Activated CD4-positive, alpha-beta memory T cell treated with anti-CD3 and anti-CD28 coated beads, Interleukin-2, amount 10 ng/mL, durations not matched to agents 7 days and 5 days (primary cell): ENCODE data around the gene KCNAB2. TPM values are rescaled to one million over a fixed set of nuclear protein-coding genes. Genes with fewer than 3 reads are reported as not detected.
A peak's percentile ranks its signal among the peaks of the same experiment; 100 is the strongest.

Source experiments
- CTCF ChIA-PET: fragments of 350-600 bp; sonication (Branson Sonifier 250); formaldehyde crosslinking; loops from one replicate; lab custom pipeline; 2021; ENCODE audit warnings: antibody characterized with exemption, inconsistent platforms; lab: Charles Lee
- POLR2A ChIA-PET: fragments of 350-600 bp; sonication (Branson Sonifier 250); formaldehyde crosslinking; loops from one replicate; lab custom pipeline; 2021; ENCODE audit warnings: antibody characterized with exemption; lab: Charles Lee
- DNase-seq: peaks from one replicate; pipeline ENCODE4 v3.0.0-alpha.2; 2020
- H3K27ac Mint-ChIP-seq: one replicate; pipeline ENCODE4 v1.8.0; 2021; ENCODE audit warnings: mild to moderate bottlenecking, mixed read lengths
- H3K27me3 Mint-ChIP-seq: one replicate; pipeline ENCODE4 v1.8.0; 2021; ENCODE audit warnings: mixed read lengths
- H3K36me3 Mint-ChIP-seq: one replicate; pipeline ENCODE4 v1.8.0; 2021; ENCODE audit warnings: low read depth, mixed read lengths
- H3K4me1 Mint-ChIP-seq: one replicate; pipeline ENCODE4 v1.8.0; 2021; ENCODE audit warnings: mixed read lengths
- H3K4me3 Mint-ChIP-seq: one replicate; pipeline ENCODE4 v1.8.0; 2021; ENCODE audit warnings: mild to moderate bottlenecking, mixed read lengths
- H3K9me3 Mint-ChIP-seq: one replicate; pipeline ENCODE4 v1.8.0; 2021; ENCODE audit warnings: mixed read lengths
- total RNA-seq, 2 experiments: library from RNA; stranded (reverse); gene quantifications; one replicate each; pipeline ENCODE4 v1.2.3, GENCODE V29; 2021

The KCNAB2 gene
- total RNA-seq, 2 experiments from 2014 or later = 284 to 286 TPM

DNA sequence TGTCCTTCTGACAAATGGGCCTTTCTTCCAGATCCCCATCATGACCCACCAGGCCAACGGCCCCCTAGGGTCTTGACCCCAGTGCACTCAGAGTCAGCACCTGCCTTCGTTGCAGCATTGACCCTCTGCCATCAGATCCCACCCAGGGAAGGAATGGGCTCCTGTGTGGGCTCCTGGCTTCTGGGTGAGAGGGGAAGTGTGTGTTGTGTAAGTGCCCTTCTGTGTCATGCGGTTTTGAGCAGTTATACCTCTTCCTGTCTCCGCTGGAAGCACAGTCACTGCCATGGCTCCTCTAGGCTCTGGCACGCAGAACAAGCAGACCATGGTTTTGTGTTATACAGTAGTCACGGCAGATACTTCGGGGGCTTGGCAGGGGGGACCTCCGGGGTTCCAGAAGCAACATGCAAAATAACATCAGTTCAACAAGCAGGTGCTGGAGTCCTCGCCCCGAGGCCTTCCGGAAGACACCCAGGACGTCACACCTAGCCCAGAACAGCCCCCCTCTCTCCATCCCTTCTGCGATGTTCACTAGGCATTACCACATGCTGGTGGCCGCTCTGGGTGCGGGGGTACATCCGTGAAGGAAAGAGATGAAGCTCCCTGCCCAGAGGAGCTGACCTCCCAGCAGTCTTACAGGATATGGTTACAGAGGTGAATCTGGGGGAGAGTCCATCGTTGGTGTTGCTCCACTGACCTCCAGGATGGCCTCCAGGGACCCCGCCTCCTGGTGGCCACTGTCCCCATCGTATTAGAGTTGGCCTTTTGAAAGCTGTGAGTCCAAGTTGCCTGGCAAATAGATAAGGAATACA lies 17.4 kb upstream of the KCNAB2 start:
- H3K4me1 Mint-ChIP-seq = peaks cover 76% of the 10 kb centered on the region
- peak overlapping the region; percentile 96 for H3K4me3 Mint-ChIP-seq
- H3K9me3 Mint-ChIP-seq = no peaks in the 10 kb centered on the region
- no peaks in the 10 kb centered on the region for H3K27me3 Mint-ChIP-seq
- peaks cover 70% of the 10 kb centered on the region for H3K36me3 Mint-ChIP-seq
- POLR2A ChIA-PET = interaction anchor here (0.8 to 10.8 kb wide), 6 partner anchors 9 to 208 kb away, joined by 3 to 136 read pairs (median 8); partner anchors contain the start of genes ICMT and NPHP4
- CTCF ChIA-PET = interaction anchor here (0.5 to 1.2 kb wide), 3 partner anchors 10 to 38 kb away, joined by 3 to 4 read pairs (median 3); no protein-coding TSS in a partner anchor
- DNase-seq = peak; percentile 79
- peak overlapping the region; percentile 99 for H3K27ac Mint-ChIP-seq

DNA sequence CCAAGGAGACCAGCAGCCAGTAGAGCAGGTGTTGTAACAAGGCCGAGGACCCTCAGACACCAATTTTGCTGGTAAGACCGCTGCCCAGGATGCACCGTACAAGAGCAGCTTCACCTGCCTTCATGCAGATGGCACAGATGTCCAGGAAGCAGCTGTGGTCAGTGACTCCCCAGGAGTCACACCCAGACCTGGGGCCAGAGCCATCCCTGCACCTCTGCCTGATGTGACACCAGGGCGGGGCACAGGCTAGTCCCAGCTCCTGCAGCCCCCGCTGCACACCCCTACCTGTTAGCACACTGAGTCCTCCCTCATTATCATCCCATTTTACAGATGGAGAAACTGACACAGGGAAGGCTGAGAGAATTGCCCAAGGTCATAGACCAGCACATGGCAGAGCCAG lies 16.3 kb upstream of the KCNAB2 start:
- ChIA-PET CTCF (interaction anchor here (0.9 to 1.3 kb wide), 2 partner anchors 36 to 74 kb away, joined by 3 to 4 read pairs; no protein-coding TSS in a partner anchor), POLR2A (interaction anchor here (0.8 to 10.8 kb wide), 5 partner anchors 8 to 74 kb away, joined by 3 to 136 read pairs (median 4); partner anchors contain the start of gene NPHP4)
- H3K9me3 Mint-ChIP-seq = no peaks in the 10 kb centered on the region
- H3K4me3 Mint-ChIP-seq = peak overlapping the region; percentile 33
- H3K27me3 Mint-ChIP-seq = no peaks in the 10 kb centered on the region
- no peak for DNase-seq
- peak overlapping the region; percentile 99 for H3K27ac Mint-ChIP-seq
- peaks cover 81% of the 10 kb centered on the region for H3K4me1 Mint-ChIP-seq
- peaks cover 73% of the 10 kb centered on the region for H3K36me3 Mint-ChIP-seq

DNA sequence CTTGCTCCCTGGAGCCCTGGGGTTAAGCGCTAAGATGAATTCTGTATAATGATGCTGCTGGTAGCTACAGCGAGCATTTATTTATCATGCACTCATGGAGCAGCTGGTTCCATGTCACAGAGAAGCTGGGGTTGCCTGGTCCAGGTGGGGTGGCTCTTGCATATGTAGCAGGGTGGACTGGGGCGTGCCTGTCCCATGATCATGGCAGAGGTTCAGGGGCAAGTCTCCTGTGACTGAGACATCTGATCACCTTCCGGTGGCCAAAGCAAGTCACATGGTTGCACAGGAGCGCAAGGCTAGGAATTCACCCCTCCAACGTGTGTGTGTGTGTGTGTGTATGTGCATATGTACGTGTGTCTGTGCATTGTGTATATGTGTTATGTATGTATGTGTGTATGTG lies 15.6 kb upstream of the KCNAB2 start:
- peaks cover 84% of the 10 kb centered on the region for H3K4me1 Mint-ChIP-seq
- no peaks in the 10 kb centered on the region for H3K9me3 Mint-ChIP-seq
- H3K27ac Mint-ChIP-seq = peak overlapping the region; percentile 99
- CTCF ChIA-PET = interaction anchor here (1.3 kb wide), 1 partner anchor 75 kb away, joined by 3 read pairs; no protein-coding TSS in a partner anchor
- H3K4me3 Mint-ChIP-seq = peak overlapping the region; percentile 13
- H3K27me3 Mint-ChIP-seq = no peaks in the 10 kb centered on the region
- DNase-seq = no peak
- H3K36me3 Mint-ChIP-seq = peaks cover 76% of the 10 kb centered on the region
- POLR2A ChIA-PET = interaction anchor here (1.2 to 10.8 kb wide), 2 partner anchors 14 to 37 kb away, joined by 4 to 136 read pairs; partner anchors contain the start of gene NPHP4

DNA sequence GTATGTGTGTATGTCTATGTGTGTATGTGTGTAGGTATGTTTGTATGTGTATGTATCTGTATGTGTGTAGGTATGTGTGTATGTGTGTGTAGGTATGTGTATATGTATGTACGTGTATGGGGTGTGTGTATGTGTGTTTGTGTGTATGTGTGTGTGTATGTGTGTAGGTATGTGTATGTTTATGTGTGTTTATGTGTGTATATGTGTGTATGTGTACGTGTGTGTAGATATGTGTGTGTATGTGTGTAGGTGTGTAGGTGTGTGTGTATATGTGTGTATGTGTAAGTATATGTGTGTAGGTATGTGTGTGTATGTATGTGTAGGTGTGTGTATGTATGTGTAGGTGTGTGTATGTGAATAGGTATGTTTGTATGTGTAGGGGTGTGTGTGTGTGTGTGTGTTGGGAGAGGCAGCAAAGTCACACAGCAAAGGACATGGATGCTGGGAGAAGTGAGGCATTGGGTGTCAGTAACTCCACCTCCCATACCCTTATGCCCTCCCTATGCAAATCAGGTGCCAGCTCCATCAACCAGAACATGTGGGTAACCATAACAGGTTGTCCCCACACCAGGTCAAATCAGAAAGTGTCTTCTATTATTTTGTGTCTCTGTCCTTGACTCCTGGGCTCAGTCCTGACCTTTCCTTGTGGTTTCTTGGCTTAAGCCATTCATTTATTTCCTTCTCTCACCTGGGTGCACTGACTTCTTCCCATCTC lies 15.0 kb upstream of the KCNAB2 start:
- DNase-seq = no peak
- Mint-ChIP-seq H3K4me1 (peaks cover 85% of the 10 kb centered on the region), H3K9me3 (no peaks in the 10 kb centered on the region), H3K27me3 (no peaks in the 10 kb centered on the region), H3K36me3 (peaks cover 80% of the 10 kb centered on the region), H3K27ac (peak overlapping the region; percentile 99), H3K4me3 (peak overlapping the region; percentile 13)
- CTCF ChIA-PET = no interaction called here
- POLR2A ChIA-PET = interaction anchor here (1.2 to 10.8 kb wide), 2 partner anchors 14 to 38 kb away, joined by 4 to 136 read pairs; partner anchors contain the start of gene NPHP4

DNA sequence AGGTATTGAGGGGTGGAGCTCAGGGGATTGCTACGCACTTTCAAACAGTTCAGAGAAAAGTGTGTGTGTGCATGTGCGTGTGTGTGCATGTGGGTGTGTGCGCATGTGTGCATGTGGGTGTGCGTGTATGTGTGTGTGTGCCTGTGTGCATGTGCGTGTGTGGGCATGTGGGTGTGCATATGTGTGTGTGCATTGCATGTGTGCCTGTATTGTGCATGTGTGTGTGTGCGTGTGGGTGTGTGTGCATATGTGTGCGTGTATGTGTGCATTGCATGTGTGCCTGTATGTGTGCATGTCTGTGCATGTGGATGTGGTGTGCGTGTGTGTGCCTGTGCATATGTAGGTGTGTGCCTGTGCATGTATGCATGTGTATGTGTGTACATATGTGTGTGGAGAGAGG lies 12.6 kb upstream of the KCNAB2 start:
- H3K9me3 Mint-ChIP-seq = no peaks in the 10 kb centered on the region
- ChIA-PET POLR2A (interaction anchor here (10.8 kb wide), 1 partner anchor 40 kb away, joined by 136 read pairs; the partner anchor contains the start of gene NPHP4), CTCF (interaction anchor here (1.4 to 1.5 kb wide), 2 partner anchors 30 to 41 kb away, joined by 3 read pairs; partner anchors contain the start of gene NPHP4)
- no peaks in the 10 kb centered on the region for H3K27me3 Mint-ChIP-seq
- peaks cover 92% of the 10 kb centered on the region for H3K4me1 Mint-ChIP-seq
- peaks cover 75% of the 10 kb centered on the region for H3K36me3 Mint-ChIP-seq
- peak overlapping the region; percentile 27 for H3K27ac Mint-ChIP-seq
- no peak overlapping the region for H3K4me3 Mint-ChIP-seq
- no peak for DNase-seq

DNA sequence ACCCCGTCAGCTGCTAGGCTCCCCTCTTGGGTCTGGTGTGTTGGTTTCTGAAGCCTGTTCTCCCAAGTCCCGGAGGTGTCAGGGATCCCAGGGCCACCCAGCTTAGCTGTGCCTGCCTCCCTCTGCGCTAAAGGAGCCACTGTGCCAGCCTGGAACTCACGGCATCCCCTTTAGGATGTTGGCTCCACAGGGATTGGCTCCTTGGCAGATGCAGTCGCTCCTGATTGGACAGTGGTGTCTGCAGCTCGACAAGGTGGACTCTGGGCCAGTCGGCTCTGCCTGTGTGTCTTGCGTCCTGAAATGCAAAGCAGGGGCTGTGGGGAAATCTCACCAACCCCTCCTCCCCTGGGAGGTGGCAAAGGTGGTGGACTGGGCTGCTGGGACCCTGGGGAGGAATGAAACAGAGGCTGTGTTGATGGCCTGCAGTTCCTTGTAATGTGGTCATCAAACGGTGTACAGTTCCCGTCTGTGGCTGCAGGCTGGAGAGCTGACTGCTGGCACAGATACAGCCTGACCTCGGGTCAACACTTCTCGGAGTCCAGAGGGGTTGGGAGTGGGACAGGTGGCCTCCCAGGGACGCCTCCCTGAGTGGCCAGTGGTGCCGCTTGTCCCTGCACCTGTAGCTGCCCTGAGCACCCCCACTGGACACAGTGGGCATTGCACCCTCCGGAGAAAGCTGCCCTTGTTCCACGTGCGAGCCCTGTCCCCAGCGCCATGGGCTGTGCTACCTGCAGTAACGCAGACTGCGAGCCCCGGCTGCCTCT lies 11.5 kb upstream of the KCNAB2 start:
- DNase-seq = peak; percentile 43
- CTCF ChIA-PET = interaction anchor here (0.6 to 1.5 kb wide), 5 partner anchors 8 to 40 kb away, joined by 3 to 7 read pairs (median 3); no protein-coding TSS in a partner anchor
- no peaks in the 10 kb centered on the region for H3K9me3 Mint-ChIP-seq
- no peak overlapping the region for H3K27ac Mint-ChIP-seq
- H3K36me3 Mint-ChIP-seq = peaks cover 66% of the 10 kb centered on the region
- no peak overlapping the region for H3K4me3 Mint-ChIP-seq
- H3K27me3 Mint-ChIP-seq = no peaks in the 10 kb centered on the region
- POLR2A ChIA-PET = interaction anchor here (0.7 to 10.8 kb wide), 2 partner anchors 8 to 41 kb away, joined by 3 to 136 read pairs; partner anchors contain the start of gene NPHP4
- peaks cover 86% of the 10 kb centered on the region for H3K4me1 Mint-ChIP-seq

DNA sequence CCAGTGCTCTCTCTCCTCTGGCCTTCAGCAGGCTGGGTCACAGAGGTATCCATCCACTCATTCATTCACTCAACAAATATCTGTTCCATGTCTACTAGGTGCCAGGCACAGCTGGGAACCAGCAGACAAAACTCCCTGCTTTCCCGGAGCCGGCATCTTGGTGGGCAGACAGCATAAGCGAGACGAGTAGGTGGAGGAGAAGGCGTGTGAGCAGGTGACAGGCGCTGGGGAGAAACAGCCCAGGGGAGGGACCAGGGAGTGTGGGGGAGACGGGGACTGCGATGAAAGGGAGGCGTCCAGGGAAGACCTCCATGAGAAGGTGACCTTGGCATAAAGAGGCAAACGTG lies 11.0 kb upstream of the KCNAB2 start:
- no peak for DNase-seq
- ChIA-PET POLR2A (interaction anchor here (10.8 kb wide), 1 partner anchor 42 kb away, joined by 136 read pairs; the partner anchor contains the start of gene NPHP4), CTCF (interaction anchor here (0.6 to 1.5 kb wide), 4 partner anchors 8 to 41 kb away, joined by 3 to 7 read pairs (median 3); no protein-coding TSS in a partner anchor)
- no peaks in the 10 kb centered on the region for H3K9me3 Mint-ChIP-seq
- H3K4me1 Mint-ChIP-seq = peaks cover 81% of the 10 kb centered on the region
- no peaks in the 10 kb centered on the region for H3K27me3 Mint-ChIP-seq
- peaks cover 65% of the 10 kb centered on the region for H3K36me3 Mint-ChIP-seq
- H3K27ac Mint-ChIP-seq = peak overlapping the region; percentile 54
- H3K4me3 Mint-ChIP-seq = no peak overlapping the region

DNA sequence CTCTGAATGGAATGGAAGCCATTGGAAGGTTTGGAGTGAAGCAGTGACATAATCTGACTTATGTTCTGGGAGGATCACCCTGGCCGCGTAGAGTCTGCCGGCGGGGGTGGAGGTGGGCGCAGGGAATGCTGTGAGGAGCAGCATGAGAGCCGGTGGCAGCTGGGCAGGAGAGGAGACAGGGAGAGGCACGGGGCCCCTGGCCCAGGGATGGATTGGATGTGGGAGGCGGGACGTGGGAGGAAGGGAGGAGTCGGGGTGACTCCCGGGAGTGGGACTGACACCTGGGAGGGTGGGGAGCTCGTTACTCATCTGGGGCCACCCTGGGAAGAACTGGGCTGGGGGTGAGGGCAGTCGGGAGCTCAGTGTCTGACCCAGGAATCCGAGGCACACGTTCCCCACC lies 10.4 kb upstream of the KCNAB2 start:
- Mint-ChIP-seq H3K27me3 (no peaks in the 10 kb centered on the region), H3K4me3 (no peak overlapping the region), H3K27ac (peak overlapping the region; percentile 54), H3K9me3 (no peaks in the 10 kb centered on the region), H3K4me1 (peaks cover 78% of the 10 kb centered on the region), H3K36me3 (peaks cover 63% of the 10 kb centered on the region)
- POLR2A ChIA-PET = interaction anchor here (0.9 kb wide), 1 partner anchor 10 kb away, joined by 3 read pairs; no protein-coding TSS in a partner anchor
- no peak for DNase-seq
- CTCF ChIA-PET = interaction anchor here (1.5 kb wide), 1 partner anchor 36 kb away, joined by 3 read pairs; no protein-coding TSS in a partner anchor

DNA sequence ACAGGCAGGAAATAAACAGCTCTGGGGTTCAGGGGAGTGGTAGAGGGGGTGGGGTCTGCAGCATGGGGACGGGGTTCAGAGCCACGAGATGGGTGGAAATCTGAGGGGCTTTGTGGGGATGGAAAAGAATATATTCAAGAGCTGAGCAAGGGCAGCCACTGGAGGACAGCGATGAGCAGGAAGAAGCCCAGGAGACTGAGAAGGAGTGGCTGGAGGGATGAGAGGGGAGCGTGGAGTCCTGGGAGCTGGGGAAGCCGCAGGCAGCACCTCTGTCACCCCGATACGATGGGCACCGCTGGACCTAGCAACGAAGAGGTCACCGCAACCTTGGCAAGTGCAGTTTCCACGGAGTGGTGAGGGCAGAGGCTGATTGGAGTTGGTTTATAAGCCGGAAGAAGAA lies 10.0 kb upstream of the KCNAB2 start:
- peaks cover 60% of the 10 kb centered on the region for H3K36me3 Mint-ChIP-seq
- no peak for DNase-seq
- no peaks in the 10 kb centered on the region for H3K9me3 Mint-ChIP-seq
- H3K27ac Mint-ChIP-seq = peak overlapping the region; percentile 54
- no peak overlapping the region for H3K4me3 Mint-ChIP-seq
- ChIA-PET CTCF (interaction anchor here (0.6 kb wide), 1 partner anchor 291 kb away, joined by 3 read pairs; no protein-coding TSS in a partner anchor), POLR2A (interaction anchor here (0.9 kb wide), 1 partner anchor 9 kb away, joined by 3 read pairs; no protein-coding TSS in a partner anchor)
- peaks cover 75% of the 10 kb centered on the region for H3K4me1 Mint-ChIP-seq
- H3K27me3 Mint-ChIP-seq = no peaks in the 10 kb centered on the region

DNA sequence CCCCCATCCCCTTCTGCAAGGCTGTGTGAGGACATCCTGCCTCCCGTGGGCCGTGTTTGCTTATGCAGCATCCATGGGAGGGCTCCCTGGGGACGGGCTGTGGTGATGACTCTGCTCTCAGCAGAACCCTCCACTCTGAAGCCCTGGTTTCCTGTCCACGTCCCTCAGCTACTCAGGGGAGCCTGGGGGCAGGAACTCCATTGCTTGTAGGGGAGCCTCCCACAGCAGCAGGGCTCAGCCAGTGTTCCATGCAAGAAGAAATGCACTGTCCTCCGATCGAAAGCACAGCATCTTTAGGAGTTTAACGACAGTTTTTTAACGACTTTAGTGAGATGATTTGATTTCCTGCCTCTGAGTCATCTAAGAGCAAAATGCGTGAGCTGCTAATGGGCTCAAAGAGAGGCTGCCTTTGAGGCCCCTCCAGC lies 8.3 kb upstream of the KCNAB2 start:
- Mint-ChIP-seq H3K9me3 (no peaks in the 10 kb centered on the region), H3K4me1 (peaks cover 65% of the 10 kb centered on the region), H3K4me3 (peak overlapping the region; percentile 7), H3K27ac (peak overlapping the region; percentile 73), H3K27me3 (no peaks in the 10 kb centered on the region), H3K36me3 (peaks cover 62% of the 10 kb centered on the region)
- DNase-seq = peak; percentile 46
- ChIA-PET POLR2A (interaction anchor here (0.7 to 1.7 kb wide), 7 partner anchors 9 to 169 kb away, joined by 3 to 13 read pairs (median 3); partner anchors contain the start of gene RNF207), CTCF (interaction anchor here (1.1 kb wide), 1 partner anchor 10 kb away, joined by 3 read pairs; no protein-coding TSS in a partner anchor)

DNA sequence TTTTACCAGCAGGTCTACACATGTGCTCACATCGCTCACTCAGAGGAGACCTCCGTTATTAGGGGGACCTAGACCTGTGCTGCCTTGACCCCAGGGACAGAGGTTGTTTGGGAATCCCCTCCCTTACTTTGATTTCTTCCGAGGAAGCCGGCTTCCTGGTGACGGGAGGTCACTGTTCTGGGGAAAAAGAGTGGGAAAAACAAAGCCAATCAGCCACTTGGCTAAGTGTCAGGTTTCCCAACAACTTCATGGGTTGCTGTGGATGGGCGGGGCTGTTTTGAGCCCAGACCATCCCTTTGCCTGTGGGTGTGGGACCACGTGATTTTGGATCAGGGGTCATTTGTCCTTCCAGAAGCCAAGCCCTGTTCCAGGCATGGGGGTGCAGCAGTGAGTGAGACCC lies 7.1 kb upstream of the KCNAB2 start:
- ChIA-PET POLR2A (interaction anchor here (0.9 kb wide), 1 partner anchor 10 kb away, joined by 3 read pairs; no protein-coding TSS in a partner anchor), CTCF (no interaction called here)
- Mint-ChIP-seq H3K27ac (no peak overlapping the region), H3K4me1 (peaks cover 54% of the 10 kb centered on the region), H3K27me3 (no peaks in the 10 kb centered on the region), H3K4me3 (no peak overlapping the region), H3K36me3 (peaks cover 59% of the 10 kb centered on the region), H3K9me3 (no peaks in the 10 kb centered on the region)
- no peak for DNase-seq
